ENCODE data around the gene CTNNA3.

Gene CTNNA3

DNA sequence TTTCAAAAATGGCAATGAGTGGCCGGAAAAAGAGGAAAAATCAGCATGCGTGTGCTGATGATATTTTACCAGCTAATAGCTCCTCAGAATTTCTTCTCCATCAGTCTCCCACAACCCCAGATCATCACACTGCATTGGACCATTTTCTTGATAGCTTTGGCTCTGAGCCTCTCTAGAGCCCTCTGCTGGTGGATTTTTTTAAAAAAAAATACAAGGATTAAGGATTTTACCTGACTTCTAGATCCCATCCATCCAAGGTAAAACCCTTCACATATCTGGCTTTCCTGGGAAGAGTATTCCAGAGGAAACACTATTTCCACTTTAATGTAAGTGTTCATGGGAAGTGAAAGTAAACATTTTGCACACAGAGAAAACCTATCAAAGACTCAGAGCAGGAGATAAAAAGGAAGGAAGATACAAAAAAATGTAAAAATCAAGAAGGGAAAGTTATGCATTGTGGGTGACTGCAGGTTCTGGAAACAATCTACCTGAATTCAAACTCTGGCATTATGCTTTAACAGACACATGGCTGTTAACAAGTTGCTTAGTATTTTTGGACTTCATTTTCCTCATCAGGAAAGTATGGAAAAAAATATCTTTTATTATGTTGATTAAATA, 389.3 kb downstream of the CTNNA3 start:
- no peak for DNase-seq

GRCh38 chr10:67302701-67303100, 393.3 kb downstream of the CTNNA3 start:
- DNase-seq, result no peak

DNA sequence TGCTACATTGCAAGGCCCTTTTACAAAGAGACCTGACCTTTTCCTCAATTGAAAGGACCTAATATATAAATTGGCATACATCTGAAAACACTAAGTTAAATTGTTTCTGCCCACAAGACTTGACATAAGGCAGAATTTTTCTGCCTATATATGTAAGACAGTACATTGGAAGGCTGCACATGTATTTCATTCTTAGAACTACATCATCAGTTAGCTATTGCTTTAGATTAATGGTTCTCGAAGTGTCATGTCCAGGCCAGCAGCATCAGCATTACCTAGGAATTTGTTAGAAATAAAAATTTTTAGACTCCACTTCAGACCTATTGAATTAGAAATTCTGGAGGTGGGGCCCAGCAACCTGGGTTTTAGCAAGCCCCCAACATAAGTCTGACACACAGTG, 396.2 kb downstream of the CTNNA3 start:
- no peak for DNase-seq

DNA sequence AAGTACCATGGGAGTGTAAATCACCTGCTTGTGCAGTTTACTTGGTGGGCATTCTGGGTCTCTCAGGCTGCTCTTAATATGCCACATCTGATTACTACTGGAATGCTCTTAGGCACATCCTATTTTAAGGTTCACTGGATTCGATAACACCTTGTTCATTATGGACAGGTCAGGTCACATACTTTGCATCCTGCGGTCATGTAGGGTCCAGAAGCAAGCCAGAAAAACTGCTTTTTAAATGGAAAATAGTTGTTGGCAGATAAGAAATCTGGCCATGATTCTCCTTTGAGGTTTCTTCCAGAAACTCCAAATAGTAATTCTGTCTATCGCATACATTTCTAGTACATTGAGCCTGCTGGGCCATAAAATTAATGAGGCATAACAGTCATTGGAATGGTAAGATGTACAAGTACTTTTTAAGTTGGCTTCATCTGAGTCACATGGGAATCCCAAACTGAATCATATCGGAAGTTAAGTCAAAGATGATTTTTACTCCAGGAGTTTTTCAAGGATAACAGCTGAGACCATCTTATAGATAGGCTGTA, 398.3 kb downstream of the CTNNA3 start:
- no peak for DNase-seq

GRCh38 chr10:67296926-67297325, 399.1 kb downstream of the CTNNA3 start:
- DNase-seq, result no peak

DNA sequence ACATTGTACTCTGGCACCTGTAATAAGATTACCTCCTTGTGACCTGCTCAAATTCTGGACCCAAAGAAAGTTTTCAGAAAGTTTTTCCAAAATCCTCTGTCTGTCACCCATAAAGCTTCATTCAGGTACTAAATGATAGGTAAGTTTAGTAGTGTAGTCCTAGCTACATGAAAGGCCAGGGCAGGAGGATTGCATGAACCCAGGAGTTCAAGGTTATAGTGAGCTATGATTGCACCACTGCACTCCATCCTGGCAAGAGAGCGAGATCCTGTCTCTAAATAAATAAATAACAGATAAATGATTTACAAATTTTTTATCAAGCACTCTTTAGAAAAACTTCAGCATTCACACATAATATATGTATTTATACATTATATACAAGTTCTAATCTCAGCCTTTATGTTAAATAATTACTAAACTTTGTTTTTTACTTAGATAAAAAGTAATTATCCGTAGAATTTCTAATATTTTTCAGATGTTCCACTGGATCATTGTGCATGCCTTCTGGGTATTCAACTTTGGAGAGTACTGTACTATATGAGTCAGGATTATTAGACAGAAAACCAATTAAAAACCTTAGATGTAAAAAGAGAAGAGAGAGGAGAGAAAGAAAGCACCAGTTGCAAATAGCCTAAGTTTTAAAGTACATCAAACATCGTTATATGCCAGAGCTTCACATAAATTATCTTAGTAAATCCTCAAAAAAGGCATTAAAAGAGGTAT, 407.1 kb downstream of the CTNNA3 start:
- no peak for DNase-seq

DNA sequence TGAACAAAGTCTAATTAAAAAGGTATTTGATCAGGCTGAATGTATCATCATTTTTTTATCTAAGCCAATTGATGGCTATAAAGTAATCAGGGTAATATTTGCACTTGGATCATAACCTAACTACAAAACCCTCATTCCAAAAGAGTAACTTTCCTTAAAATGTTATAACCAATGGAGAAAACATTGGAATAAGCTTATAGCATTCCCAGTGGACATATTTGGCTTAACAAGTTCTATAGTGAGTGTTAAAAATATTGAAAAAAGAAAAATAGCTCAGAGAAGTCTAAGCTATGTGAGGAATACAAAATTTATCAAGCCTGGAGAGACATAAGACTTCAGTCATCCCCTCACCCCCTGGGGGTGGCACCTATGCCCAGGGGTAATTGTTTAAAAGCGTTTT, 411.4 kb downstream of the CTNNA3 start:
- no peak for DNase-seq

GRCh38 chr10:67282871-67283270, 413.1 kb downstream of the CTNNA3 start:
- no peak for DNase-seq

- DNase-seq, result no peak
These were observed 415.6 kb downstream of the CTNNA3 start for GRCh38 chr10:67280405-67280804.

- DNase-seq, result no peak
These were observed 418.6 kb downstream of the CTNNA3 start for GRCh38 chr10:67277402-67277801.

DNA sequence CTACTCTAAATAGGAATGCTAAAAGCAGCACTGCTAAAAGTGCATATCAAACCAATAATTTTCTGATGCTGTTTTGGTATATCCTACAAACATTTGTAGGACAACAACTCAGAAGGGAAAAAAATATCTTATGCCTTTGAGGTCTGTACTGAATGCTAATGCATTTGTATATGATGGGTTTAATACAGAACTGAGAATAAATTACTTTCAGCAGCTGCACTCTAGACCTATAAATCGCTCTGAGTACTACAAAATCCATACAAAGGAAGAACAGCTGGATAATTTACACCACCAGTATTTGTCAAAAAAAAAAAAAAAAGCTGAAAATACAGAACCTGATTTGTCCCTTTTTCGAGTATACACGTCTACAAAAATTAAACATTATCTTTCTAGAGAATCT, 426.2 kb downstream of the CTNNA3 start:
- no peak for DNase-seq

DNA sequence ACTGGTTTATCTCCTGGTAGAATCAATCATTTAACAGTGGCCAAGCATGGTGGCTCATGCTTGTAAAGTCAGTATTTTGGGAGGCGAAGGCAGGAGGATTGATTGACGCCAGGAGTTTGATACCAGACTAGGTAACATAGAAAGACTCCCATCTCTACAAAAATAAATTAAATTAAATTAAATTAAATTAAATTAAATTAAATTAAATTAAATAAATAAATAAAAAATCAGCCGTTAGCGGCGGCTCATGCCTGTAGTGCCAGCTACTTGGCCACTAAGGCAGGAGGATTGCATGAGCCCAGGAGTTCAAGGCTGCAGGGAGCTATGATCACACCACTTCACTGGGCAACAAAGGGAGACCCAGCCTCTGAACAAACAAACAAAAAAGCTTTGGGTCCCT, 427.8 kb downstream of the CTNNA3 start:
- no peak for DNase-seq

- no peak for DNase-seq
These were observed 433.3 kb downstream of the CTNNA3 start for GRCh38 chr10:67262675-67263074.

DNA sequence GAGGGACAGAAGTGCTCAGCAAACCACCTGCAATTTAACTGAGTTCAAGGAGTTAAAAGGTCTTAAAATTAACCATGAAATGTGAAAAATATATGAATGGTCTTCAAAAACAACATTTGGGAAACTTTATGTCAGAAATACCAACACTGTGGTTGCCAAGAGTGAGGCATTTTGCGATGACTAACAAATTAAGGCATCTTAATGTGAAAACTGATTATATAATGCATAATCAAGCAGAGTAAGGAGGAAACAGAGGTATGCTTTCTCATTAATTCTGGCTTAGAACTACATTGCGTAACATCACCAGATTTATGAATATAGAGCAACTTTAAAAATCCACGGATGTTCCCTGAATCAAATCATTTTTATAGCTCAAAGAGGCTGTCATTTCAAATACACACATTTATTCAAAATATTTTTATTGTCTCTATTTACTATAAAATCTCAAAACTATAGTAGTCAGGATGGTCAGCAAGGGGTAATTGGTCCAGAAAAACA, 434.6 kb downstream of the CTNNA3 start:
- DNase-seq, result no peak

GRCh38 chr10:67259319-67259929, 436.6 kb downstream of the CTNNA3 start:
- DNase-seq, result no peak

DNA sequence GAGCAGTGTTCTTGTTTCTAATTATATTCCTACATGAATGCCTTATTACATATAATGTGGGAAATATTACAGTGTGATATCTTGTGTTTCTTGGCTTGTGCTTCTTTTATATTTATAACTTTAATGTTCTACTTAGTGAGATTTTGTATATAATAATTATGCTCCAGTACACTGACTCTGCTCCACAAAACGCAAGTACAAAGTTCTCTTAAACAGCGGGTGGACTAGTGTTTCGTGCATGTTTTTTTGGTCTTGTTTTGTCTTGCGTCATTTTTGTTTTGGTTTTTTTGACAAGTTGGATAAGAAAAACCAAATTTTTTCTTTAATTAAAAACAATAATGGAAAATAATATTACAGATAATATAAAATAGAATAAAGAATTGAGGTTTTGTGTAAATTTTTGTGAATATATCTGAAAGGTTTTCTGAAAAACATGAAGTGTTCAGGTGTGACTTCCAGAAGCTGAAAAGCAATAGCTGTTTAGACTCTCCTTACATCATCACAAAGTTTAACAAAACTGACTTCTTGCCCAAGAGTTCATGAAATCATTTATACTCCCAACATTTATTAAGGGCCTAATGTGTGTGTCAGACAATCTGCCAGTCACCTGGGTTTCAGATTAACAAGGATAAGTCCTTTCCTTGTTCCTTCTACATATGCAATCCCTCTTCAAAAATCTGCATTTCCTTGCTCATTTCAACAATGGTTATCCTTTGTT, 438.4 kb downstream of the CTNNA3 start:
- DNase-seq, result no peak

DNA sequence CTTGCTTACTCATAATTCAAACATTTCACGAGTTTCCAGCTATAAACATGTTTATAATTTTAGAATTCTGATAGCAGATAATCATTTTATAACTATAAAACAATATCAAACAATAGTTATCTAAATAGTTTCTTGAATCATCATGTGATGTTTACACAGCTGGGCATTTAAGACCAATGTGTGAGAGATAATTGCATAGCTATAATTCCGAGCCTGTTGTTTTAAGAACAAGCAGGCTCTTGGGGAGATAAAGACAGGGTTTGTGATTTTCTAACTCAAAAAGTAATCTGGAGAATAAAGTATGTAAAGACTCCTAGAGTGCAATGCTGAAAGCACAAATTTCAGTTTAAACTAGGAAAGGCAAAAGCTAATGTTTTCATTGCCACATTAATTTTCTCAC, 439.0 kb downstream of the CTNNA3 start:
- no peak for DNase-seq

GRCh38 chr10:67250686-67251085, 445.3 kb downstream of the CTNNA3 start:
- no peak for DNase-seq

DNA sequence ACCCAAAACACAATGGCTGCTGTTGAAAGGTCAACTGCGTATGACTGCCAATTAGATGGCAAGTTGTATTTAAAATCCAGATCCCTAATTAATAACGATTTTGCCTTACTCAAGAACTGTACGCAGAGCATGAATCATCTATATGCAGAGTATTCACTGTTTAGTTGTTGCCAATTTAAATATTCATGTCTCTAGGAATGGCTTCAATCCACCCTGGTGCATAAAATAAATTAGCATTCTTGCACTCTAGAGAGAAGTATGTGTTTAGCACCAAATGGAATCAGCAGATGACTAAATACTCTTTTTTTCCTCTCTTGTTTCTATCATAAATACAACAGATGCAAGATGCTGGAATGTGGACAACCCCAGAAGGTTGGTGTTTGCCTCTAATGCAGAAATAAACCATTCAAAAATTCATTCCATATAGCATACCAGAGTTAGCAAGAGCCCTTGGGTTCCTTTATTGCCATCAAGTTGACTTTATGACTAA, 449.9 kb downstream of the CTNNA3 start:
- DNase-seq, result no peak

DNA sequence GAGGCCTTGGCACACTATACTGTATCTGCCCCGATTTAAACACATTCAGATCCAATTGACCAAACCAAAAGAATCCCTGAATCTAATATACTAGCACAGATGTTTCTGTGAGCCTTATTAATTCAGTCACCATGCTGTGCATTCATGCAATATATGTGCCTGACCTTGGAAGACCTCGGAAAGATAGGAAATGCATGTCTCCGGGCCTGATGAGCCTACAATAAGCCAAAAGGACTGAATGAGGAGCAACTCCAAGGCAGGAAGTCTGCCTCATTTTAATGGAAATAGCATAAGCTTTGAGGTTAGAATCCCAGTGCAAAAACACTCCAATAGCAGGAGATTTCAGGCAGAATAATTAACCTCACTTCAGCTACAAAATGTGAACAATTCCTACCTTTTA, 453.5 kb downstream of the CTNNA3 start:
- no peak for DNase-seq

- no peak for DNase-seq
These were observed 454.5 kb downstream of the CTNNA3 start for GRCh38 chr10:67241451-67241850.

DNA sequence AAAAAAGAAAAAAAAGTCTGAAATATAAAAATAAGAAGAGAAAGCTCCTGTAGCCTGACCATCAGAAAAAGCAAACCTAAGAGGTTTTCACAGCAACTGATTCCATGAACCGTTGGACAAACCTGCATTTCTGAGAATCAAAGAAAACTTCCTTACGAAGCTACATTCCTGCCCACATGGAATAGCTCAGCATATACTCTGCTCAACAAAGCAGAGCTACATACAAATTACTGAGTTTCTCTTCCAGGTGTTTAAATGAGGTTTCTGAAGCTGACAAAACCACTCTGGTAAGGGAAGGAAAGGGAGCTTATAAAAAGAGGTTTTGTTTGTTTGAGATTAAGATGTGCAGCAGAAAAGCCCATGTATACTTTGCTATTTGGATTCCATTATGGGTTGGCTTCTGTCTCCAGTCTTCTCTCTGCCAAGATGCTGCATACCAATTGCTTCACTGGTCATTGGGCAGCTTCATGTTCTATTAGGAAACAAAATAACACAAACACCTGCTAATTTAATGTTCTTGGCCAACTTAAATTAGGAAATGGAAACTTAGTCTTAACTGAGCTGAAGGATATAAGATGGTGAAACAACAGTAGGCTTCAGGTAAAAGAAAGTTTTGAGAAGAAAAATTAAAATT, 456.0 kb downstream of the CTNNA3 start:
- no peak for DNase-seq
